Right cardiac atrium (tissue), 5 donors: ENCODE measurements around the gene PAX8. TPM values are rescaled to one million over a fixed set of nuclear protein-coding genes. Genes with fewer than 3 reads are reported as not detected.

ENCODE experiments used
- ATAC-seq, 2 donors: fragments of 200-7000 bp; cut with Tn5 transposase; one replicate each; pipeline versions ENCODE4 v1.8.0 to v1.9.1; 2020; ENCODE audit warnings: moderate library complexity in 2 of 2, mild to moderate bottlenecking in 1 of 2
- DNase-seq, 3 donors: peaks; one replicate each; pipeline ENCODE4 v3.0.0-alpha.2; 2020
- H3K27ac ChIP-seq: one replicate; pipeline ENCODE4 v1.5.1; 2013; ENCODE audit warnings: mild to moderate bottlenecking, low read length, control low read depth, moderate library complexity
- H3K27me3 ChIP-seq: one replicate; pipeline ENCODE4 v1.6.1; 2013; ENCODE audit not compliant: control insufficient read depth, insufficient read depth
- H3K4me1 ChIP-seq: one replicate; pipeline ENCODE4 v1.6.1; 2013; ENCODE audit warnings: low read length; ENCODE audit not compliant: control insufficient read depth, insufficient read depth
- H3K4me3 ChIP-seq: one replicate; pipeline ENCODE4 v1.5.1; 2013; ENCODE audit warnings: low read length, control low read depth
- H3K9me3 ChIP-seq: one replicate; pipeline ENCODE4 v1.6.1; 2013; ENCODE audit warnings: low read length; ENCODE audit not compliant: control insufficient read depth
- WGBS: extraction: QIAGEN DNeasy Blood & Tissue Kit; methylation state at CpG from one replicate; pipeline ENCODE4 v1.1.7; 2013; 5-methylcytosine and 5-hydroxymethylcytosine counted together
- intact Hi-C, 4 donors: fragments of 100-400 bp; cut with DNase I; formaldehyde crosslinking; loops; one replicate each; pipeline versions ENCODE4 v1.11.0 to v1.14.0; 2022 to 2023
- polyA plus RNA-seq: library from polyadenylated mRNA; stranded (reverse); fragments of 200-250 nt; gene quantifications from one replicate; pipeline ENCODE4 v1.2.3, GENCODE V29; 2013
- total RNA-seq, 4 donors: library from RNA; stranded (reverse); fragmentation: NEBNext Ultra II Directional; extraction: Animal tissue kit (Norgen Biotek cat#: 25700); gene quantifications; one replicate each; pipeline ENCODE4 v1.2.1, GENCODE V29; 2021
- donor health status: healthy with polysubstance abuse.
- donor health status: DM: no; HTN: yes; CAD: no.
- donor health status: DM: no; HTN: no; CAD: no.
- donor health status: DM: no; HTN: yes; CAD: no; lungs with severe emphysema.
- donor health status: DM: yes; HTN: yes; CAD: no.

PAX8 gene
- total and polyA plus RNA-seq, 5 donors = 0.05 to 1.9 (median 0.40) TPM; not detected in 1

DNA sequence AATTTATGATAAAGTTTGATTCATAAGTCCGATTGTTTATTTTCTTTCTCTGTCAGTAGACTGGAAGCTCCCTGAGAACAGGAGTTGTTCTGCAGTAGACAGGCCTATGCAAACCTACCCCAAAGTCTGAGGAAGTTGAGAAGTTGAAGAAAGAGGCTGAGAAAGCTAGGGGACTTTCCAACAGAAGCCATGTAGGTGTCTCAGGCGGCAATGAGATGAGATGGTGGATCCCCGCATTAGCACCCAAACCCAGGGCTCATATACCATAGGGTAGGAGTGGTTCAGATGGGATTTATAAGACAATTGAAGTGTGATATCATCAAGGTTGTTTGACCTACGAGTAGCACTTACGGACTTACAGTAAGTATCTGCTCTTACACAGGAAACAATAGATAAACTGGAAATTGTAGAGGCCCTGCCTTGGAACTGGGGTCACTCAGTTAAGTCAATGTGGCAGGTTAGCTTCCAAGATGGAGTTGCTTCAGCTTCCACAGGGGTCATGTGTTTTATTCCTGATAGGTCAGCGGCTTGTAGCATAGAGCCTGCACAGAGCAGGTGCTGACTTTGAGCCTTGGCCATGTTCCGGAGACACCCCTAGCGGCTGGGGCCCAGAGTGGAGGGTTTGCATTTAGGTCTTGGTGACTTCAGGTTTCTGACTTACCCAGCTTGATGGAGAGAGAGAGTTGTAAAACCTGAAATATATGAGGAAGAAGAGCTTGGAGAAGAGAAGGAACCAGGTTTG is 107.2 kb downstream of the PAX8 start:
- no peak overlapping the region for H3K27ac ChIP-seq
- H3K4me1 ChIP-seq = no peaks in the 10 kb centered on the region
- no peaks in the 10 kb centered on the region for H3K27me3 ChIP-seq
- H3K4me3 ChIP-seq = no peak overlapping the region
- intact Hi-C loops = no loop called here
- 90% methylated on average over 8 of the region's 8 CpGs for WGBS
- no peaks in the 10 kb centered on the region for H3K9me3 ChIP-seq
- no peak for DNase-seq
- ATAC-seq = no peak

DNA sequence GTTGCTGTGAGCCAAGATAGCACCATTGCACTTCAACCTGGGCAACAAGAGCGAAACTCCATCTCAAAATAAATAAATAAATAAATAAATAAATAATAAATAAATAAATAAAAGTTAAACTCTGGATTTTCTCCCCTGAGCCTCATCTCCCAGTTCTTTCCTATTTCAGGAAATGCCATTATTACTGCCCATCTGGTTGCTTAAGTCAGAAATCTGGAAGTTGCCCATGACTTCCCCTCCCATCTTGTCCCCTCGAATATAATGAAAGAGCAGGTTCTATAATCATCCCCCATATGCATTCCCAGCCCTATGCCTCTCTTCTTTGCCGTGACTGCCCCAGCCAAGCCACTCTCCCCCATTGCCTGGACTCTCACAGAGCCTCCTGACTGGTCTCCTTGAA is 109.1 kb downstream of the PAX8 start:
- WGBS = 86% methylated on average over 3 of the region's 3 CpGs
- no peak for ATAC-seq
- Histone ChIP-seq H3K27me3 (no peaks in the 10 kb centered on the region), H3K4me3 (no peak overlapping the region), H3K4me1 (no peaks in the 10 kb centered on the region), H3K9me3 (no peaks in the 10 kb centered on the region), H3K27ac (no peak overlapping the region)
- intact Hi-C loops = no loop called here
- no peak for DNase-seq

DNA sequence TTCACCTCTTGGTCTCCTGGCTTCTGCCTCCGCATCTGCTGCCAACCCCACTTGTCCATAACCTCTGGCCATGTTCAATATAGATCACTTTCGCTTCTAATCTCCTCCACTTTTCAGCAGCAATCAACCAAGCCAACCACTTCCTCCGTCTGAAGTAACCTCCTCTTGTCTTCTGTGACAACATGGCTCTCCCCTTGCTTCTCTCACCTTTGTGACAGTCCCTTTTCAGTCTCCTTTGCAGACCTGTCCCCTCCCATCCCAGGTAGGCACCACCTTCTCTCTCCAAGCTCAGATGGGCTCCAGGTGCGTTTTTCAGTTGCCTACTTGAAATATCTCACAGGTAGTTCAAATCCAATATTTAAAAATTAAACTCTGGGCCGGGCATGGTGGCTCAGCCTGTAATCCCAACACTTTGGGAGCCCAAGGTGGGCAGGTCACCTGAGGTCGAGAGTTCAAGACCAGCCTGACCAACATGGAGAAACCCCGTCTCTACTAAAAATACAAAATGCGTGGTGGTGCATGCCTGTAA is 109.7 kb downstream of the PAX8 start:
- Histone ChIP-seq H3K4me1 (no peaks in the 10 kb centered on the region), H3K4me3 (no peak overlapping the region), H3K9me3 (no peaks in the 10 kb centered on the region), H3K27me3 (no peaks in the 10 kb centered on the region), H3K27ac (no peak overlapping the region)
- intact Hi-C loops = no loop called here
- WGBS = 85% methylated on average over 8 of the region's 8 CpGs
- ATAC-seq (no peak), DNase-seq (no peak)

DNA sequence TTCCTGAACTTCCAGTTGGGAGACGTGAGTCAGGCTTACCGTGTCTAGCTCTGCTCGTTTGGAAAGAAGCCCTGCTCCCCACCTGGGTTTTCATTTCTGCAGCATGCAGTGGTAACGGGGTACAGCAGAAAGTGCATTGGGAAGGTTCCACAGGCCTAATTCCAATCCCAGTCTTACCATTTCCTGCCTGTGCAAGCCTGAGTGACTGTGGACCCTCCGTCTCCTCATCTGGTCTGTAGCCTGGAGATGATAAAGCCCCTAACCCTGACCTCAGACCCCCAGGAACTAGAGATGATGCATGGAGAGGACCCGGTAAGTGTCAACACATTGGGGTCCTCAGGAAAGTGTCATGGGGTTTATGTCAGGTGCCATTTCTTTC is 110.8 kb downstream of the PAX8 start:
- WGBS = 82% methylated on average over 6 of the region's 6 CpGs
- Histone ChIP-seq H3K4me1 (no peaks in the 10 kb centered on the region), H3K4me3 (no peak overlapping the region), H3K27me3 (no peaks in the 10 kb centered on the region), H3K9me3 (no peaks in the 10 kb centered on the region), H3K27ac (no peak overlapping the region)
- DNase-seq = no peak
- ATAC-seq = no peak
- intact Hi-C loops = no loop called here

DNA sequence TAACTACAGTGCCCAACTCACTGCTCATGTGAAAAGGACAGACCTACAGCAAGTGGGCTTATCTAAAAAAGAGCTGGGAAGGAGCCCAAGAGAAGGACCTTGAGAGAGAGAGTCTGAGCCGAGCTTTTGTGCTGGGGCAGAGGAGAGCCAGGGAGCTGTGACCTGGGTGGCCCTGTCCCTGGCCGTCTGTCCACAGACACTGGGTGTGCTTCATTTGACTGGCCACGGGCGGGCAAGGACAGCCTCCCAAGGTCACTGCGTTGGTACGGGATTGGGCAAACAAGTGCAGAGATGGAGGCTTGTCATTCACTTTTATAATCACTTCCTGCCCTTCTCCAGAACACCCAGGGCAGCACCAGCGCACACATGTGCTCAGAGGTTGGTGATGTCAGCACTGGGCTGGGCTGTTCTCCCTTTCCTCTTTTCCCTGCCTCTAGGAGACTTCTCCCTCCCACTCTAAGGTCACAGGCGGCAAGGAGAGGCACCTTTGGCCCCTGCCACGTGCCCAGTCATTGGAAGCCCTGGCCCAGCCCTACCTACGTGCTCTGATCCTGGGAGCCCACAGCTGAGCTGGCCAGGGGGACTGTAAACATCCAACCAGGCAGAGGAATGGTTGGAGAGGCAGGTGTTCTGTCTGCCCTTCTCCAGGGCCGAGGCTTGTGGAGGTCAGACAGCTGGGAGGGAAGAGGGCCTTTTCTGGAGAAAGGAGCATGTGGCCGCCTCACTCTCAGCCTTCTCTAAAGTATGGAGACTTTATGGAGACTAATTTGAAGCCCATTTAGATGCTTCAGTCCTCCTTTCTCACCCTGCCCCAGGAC is 111.4 kb downstream of the PAX8 start:
- Histone ChIP-seq H3K9me3 (no peaks in the 10 kb centered on the region), H3K4me1 (no peaks in the 10 kb centered on the region), H3K27me3 (no peaks in the 10 kb centered on the region), H3K27ac (no peak overlapping the region), H3K4me3 (no peak overlapping the region)
- intact Hi-C loops = no loop called here
- 55% methylated on average over 12 of the region's 12 CpGs for WGBS
- ATAC-seq (peak; percentile 64 to 77), DNase-seq (peak in 1 of 3 donors; percentile 64)

DNA sequence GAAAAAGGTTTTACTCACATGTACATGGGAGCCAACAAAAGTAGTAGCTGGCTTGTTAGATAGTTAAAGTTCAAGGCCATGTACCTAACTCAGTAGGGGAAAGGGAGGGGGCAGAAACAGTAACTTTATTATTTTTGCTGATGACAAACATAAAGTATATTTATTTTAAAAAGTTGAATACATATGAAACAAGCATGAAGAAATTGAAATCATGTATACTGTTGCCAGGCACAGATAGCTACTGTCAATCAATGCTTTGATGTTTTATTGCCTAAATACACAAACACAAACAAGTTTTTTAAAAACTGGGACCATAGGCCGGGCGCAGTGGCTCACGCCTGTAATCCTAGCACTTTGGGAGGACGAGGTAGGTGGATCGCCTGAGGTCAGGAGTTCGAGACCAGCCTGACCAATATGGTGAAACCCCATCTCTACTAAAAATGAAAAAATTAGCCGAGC is 112.5 kb downstream of the PAX8 start:
- H3K27ac ChIP-seq = no peak overlapping the region
- H3K4me3 ChIP-seq = no peak overlapping the region
- DNase-seq (no peak), ATAC-seq (no peak)
- H3K9me3 ChIP-seq = no peaks in the 10 kb centered on the region
- H3K27me3 ChIP-seq = no peaks in the 10 kb centered on the region
- WGBS = 95% methylated on average over 7 of the region's 7 CpGs
- H3K4me1 ChIP-seq = no peaks in the 10 kb centered on the region
- intact Hi-C loops = no loop called here

Other genes with a start within 250 kb of the PAX8 start
- not detected for gene IL36B, start 226.1 kb downstream of the PAX8 start, total RNA-seq
- gene IL36B, start 226.1 kb downstream of the PAX8 start, polyA plus RNA-seq = not detected
- not detected for gene IL36RN, start 219.7 kb downstream of the PAX8 start, total RNA-seq
- gene IL36RN, start 219.7 kb downstream of the PAX8 start, polyA plus RNA-seq = not detected
- gene IL1F10, start 211.0 kb downstream of the PAX8 start, total RNA-seq = not detected
- gene IL1F10, start 211.0 kb downstream of the PAX8 start, polyA plus RNA-seq = not detected
- 1 to 10 TPM in 1 of 4 donors, under 1 TPM in 3; 0.45 to 1.1 (median 0.78) TPM for gene IL1RN, start 151.3 kb downstream of the PAX8 start, total RNA-seq
- gene IL1RN, start 151.3 kb downstream of the PAX8 start, polyA plus RNA-seq = 0.54 TPM
- 1 to 10 TPM; 2.0 to 4.0 (median 3.3) TPM for gene PSD4, start 105.0 kb downstream of the PAX8 start, total RNA-seq
- gene PSD4, start 105.0 kb downstream of the PAX8 start, polyA plus RNA-seq = 1.0 TPM
- 10 to 100 TPM; 26.1 to 29.1 (median 26.7) TPM for gene ZNG1B, start 158.8 kb upstream of the PAX8 start, total RNA-seq
- 24.0 TPM for gene ZNG1B, start 158.8 kb upstream of the PAX8 start, polyA plus RNA-seq
- under 1 TPM in 2 of 4 donors, not detected in 2; 0.11 to 0.18 TPM for gene FOXD4L1, start 219.7 kb upstream of the PAX8 start, total RNA-seq
- gene FOXD4L1, start 219.7 kb upstream of the PAX8 start, polyA plus RNA-seq = 0.07 TPM